GM19467 (cell line): ENCODE measurements around the gene GRM5.
"Not testable (repeated sequence)": the region's sequence is repeated elsewhere in the genome, so short reads cannot be mapped to it uniquely, and the experiment has no call there.

Source experiments
- ATAC-seq: cut with Tn5 transposase; IDR thresholded peaks from one replicate; pipeline ENCODE4 v1.9.1; 2021; ENCODE audit warnings: mild to moderate bottlenecking, moderate library complexity; ENCODE audit not compliant: unreplicated experiment

The GRM5 gene

GRCh38 chr11:89065651-89066201, at the start of gene GRM5:
Gene GRM5 (minus strand): TSS chr11:89065982. CDS start chr11:89047872, 18,110 bp downstream.
- not testable (repeated sequence) for ATAC-seq

- ATAC-seq = peak; percentile 90
These were observed 32.2 kb upstream of the GRM5 start for GRCh38 chr11:89097956-89098355.

- not testable (repeated sequence) for ATAC-seq
These were observed 28.0 kb upstream of the GRM5 start for GRCh38 chr11:89093806-89094205.

- not testable (repeated sequence) for ATAC-seq
These were observed 19.2 kb upstream of the GRM5 start for GRCh38 chr11:89084951-89085350.

GRCh38 chr11:89070911-89071310, 5.1 kb upstream of the GRM5 start:
- not testable (repeated sequence) for ATAC-seq

- ATAC-seq = no peak
These were observed 1.5 kb upstream of the GRM5 start for GRCh38 chr11:89067264-89067663.

- no peak for ATAC-seq
These were observed 716 bp downstream of the GRM5 start for GRCh38 chr11:89065066-89065465.

GRCh38 chr11:89063481-89063951, 2.3 kb downstream of the GRM5 start:
- ATAC-seq = not testable (repeated sequence)

- ATAC-seq = not testable (repeated sequence)
These were observed 2.9 kb downstream of the GRM5 start for GRCh38 chr11:89062771-89063298.

- ATAC-seq = not testable (repeated sequence)
These were observed 3.9 kb downstream of the GRM5 start for GRCh38 chr11:89061839-89062238.

- not testable (repeated sequence) for ATAC-seq
These were observed 8.4 kb downstream of the GRM5 start for GRCh38 chr11:89057406-89057805.

GRCh38 chr11:89052220-89052619, 13.6 kb downstream of the GRM5 start:
- ATAC-seq = no peak

- ATAC-seq = not testable (repeated sequence)
These were observed 18.6 kb downstream of the GRM5 start for GRCh38 chr11:89047159-89047558.

- not testable (repeated sequence) for ATAC-seq
These were observed 21.8 kb downstream of the GRM5 start for GRCh38 chr11:89043861-89044588.

GRCh38 chr11:89029671-89030070, 36.1 kb downstream of the GRM5 start:
- not testable (repeated sequence) for ATAC-seq

- ATAC-seq = no peak
These were observed 44.4 kb downstream of the GRM5 start for GRCh38 chr11:89021339-89021738.

- not testable (repeated sequence) for ATAC-seq
These were observed 45.8 kb downstream of the GRM5 start for GRCh38 chr11:89019827-89020547.

- no peak for ATAC-seq
These were observed 49.6 kb downstream of the GRM5 start for GRCh38 chr11:89016214-89016613.

GRCh38 chr11:89015614-89016013, 50.2 kb downstream of the GRM5 start:
- no peak for ATAC-seq

- ATAC-seq = not testable (repeated sequence)
These were observed 64.9 kb downstream of the GRM5 start for GRCh38 chr11:89000852-89001251.

- no peak for ATAC-seq
These were observed 86.1 kb downstream of the GRM5 start for GRCh38 chr11:88979641-88980040.
